HEK293T (cell line): Measurements from ENCODE around the gene ZBED4.

Source experiments
- CTCF ChIA-PET: fragments of 350-600 bp; formaldehyde crosslinking; extraction: SDS; loops from one replicate; lab custom pipeline; 2021; ENCODE audit warnings: antibody characterized with exemption, inconsistent platforms; lab: Yijun Ruan, JAX
- POLR2A ChIA-PET: fragments of 350-600 bp; formaldehyde crosslinking; extraction: SDS; loops from one replicate; lab custom pipeline; 2020; ENCODE audit warnings: antibody characterized with exemption, inconsistent platforms; lab: Yijun Ruan, JAX
- DNase-seq: peaks from one replicate; pipeline ENCODE4 v3.0.0; 2012; ENCODE audit warnings: mixed read lengths; ENCODE audit errors: extremely low spot score
- ARNT ChIP-seq: fragments of 450-650 bp; IDR thresholded peaks from 2 replicates; pipeline ENCODE4 v1.6.1; 2017; ENCODE audit warnings: mild to moderate bottlenecking
- BHLHE40 ChIP-seq: fragments of 450-650 bp; IDR thresholded peaks from 2 replicates; pipeline ENCODE4 v1.6.1; 2016; ENCODE audit warnings: mild to moderate bottlenecking, moderate library complexity, borderline replicate concordance
- CTBP1 ChIP-seq: fragments of 450-650 bp; IDR thresholded peaks from 2 replicates; pipeline ENCODE4 v1.6.1; 2016; ENCODE audit warnings: borderline replicate concordance
- ELF4 ChIP-seq: fragments of 450-650 bp; IDR thresholded peaks from 2 replicates; pipeline ENCODE4 v1.6.1; 2017; ENCODE audit warnings: antibody characterized with exemption
- FOXA1 ChIP-seq: fragments of 450-650 bp; IDR thresholded peaks from 2 replicates; pipeline ENCODE4 v1.6.1; 2016; ENCODE audit warnings: mild to moderate bottlenecking
- FOXK2 ChIP-seq: fragments of 450-650 bp; IDR thresholded peaks from 2 replicates; pipeline ENCODE4 v1.6.1; 2016; ENCODE audit warnings: mild to moderate bottlenecking
- FOXM1 ChIP-seq: fragments of 450-650 bp; IDR thresholded peaks from 2 replicates; pipeline ENCODE4 v1.6.1; 2017; ENCODE audit warnings: mild to moderate bottlenecking, borderline replicate concordance
- HDGF ChIP-seq: fragments of 450-650 bp; IDR thresholded peaks from 2 replicates; pipeline ENCODE4 v1.6.1; 2017; ENCODE audit warnings: antibody characterized with exemption, borderline replicate concordance
- L3MBTL2 ChIP-seq: fragments of 450-650 bp; conservative IDR thresholded peaks from 2 replicates; pipeline ENCODE4 v1.6.1; 2016; ENCODE audit warnings: mild to moderate bottlenecking
- LEF1 ChIP-seq: fragments of 450-650 bp; IDR thresholded peaks from 2 replicates; pipeline ENCODE4 v1.6.1; 2017; ENCODE audit warnings: mild to moderate bottlenecking, borderline replicate concordance
- NFRKB ChIP-seq: fragments of 450-650 bp; IDR thresholded peaks from 2 replicates; pipeline ENCODE4 v1.6.1; 2016; ENCODE audit warnings: mild to moderate bottlenecking, moderate library complexity
- PKNOX1 ChIP-seq: fragments of 450-650 bp; IDR thresholded peaks from 2 replicates; pipeline ENCODE4 v1.6.1; 2016
- SP1 ChIP-seq: fragments of 450-650 bp; IDR thresholded peaks from 2 replicates; pipeline ENCODE4 v1.6.1; 2017
- SUZ12 ChIP-seq: fragments of 450-650 bp; IDR thresholded peaks from 2 replicates; pipeline ENCODE4 v1.6.1; 2016; ENCODE audit warnings: mild to moderate bottlenecking
- TARDBP ChIP-seq: fragments of 450-650 bp; IDR thresholded peaks from 2 replicates; pipeline ENCODE4 v1.6.1; 2016
- ZNF384 ChIP-seq: fragments of 450-650 bp; IDR thresholded peaks from 2 replicates; pipeline ENCODE4 v1.6.1; 2016

The ZBED4 gene

GRCh38 chr22:49906071-49906798, 52.6 kb downstream of the ZBED4 start:
- TF ChIP-seq FOXK2 (no peak), ARNT (no peak), SUZ12 (no peak), TARDBP (no peak), HDGF (no peak), PKNOX1 (no peak), SP1 (no peak), L3MBTL2 (no peak), FOXM1 (no peak), BHLHE40 (no peak), CTBP1 (no peak), ELF4 (no peak), NFRKB (no peak), FOXA1 (no peak), ZNF384 (no peak), LEF1 (no peak)
- DNase-seq, result no peak
- POLR2A ChIA-PET, result no interaction called here
- CTCF ChIA-PET, result no interaction called here

DNA sequence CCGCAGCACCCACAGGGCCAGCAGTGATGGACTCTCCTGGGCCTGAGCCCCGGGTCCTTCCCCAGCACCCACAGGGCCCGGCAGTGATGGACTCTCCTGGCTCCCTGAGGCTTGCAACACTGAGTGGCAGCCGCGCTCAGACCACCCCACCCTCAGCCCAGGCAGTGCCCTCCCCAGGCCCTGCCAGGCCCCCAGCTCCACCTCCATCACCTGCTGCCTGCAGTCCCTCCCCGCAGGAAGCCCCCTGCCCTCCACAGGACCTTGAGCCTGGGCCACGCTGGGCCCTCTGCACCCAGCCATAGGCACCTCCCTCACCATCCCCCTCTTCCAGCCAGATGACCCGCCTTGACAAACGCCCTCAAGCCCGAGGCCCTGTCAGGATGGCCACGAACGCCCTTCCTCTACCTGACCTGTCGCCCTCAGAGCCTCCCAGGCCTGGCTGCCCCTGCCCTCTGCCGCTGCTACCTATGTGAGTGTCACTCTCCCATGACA, 53.2 kb downstream of the ZBED4 start:
- no peak for DNase-seq
- ChIA-PET POLR2A (no interaction called here), CTCF (no interaction called here)
- TF ChIP-seq TARDBP (no peak), PKNOX1 (no peak), ELF4 (no peak), NFRKB (no peak), ZNF384 (no peak), BHLHE40 (no peak), ARNT (no peak), FOXM1 (no peak), L3MBTL2 (no peak), SUZ12 (no peak), FOXK2 (no peak), CTBP1 (no peak), FOXA1 (no peak), SP1 (no peak), LEF1 (no peak), HDGF (no peak)

DNA sequence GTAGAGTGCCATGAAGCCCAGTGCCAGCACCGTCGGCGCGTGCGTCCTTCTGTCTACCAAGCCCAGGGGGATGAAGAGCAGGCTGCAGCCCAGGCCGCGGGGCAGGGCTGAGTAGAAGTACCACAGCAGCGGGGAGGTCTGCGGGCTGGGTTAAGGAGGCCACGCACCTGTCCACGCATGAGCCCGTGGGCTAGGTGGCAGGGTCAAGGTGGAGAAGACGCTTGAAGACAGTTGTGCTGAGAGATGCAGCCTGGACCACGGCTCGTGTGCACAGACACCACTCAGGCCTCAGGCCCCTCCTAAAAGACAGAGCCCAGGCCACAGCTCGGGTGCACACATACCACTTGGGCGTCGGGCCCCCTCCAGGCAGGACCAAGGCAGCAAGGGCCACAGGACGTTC, 54.2 kb downstream of the ZBED4 start:
- ChIA-PET CTCF (no interaction called here), POLR2A (no interaction called here)
- TF ChIP-seq NFRKB (no peak), HDGF (no peak), CTBP1 (no peak), SUZ12 (no peak), ELF4 (no peak), ARNT (no peak), L3MBTL2 (no peak), SP1 (no peak), FOXA1 (no peak)
- no peak for DNase-seq

GRCh38 chr22:49909476-49910205, 56.0 kb downstream of the ZBED4 start:
- TF ChIP-seq L3MBTL2, result no peak
- no peak for TF ChIP-seq FOXA1
- TF ChIP-seq LEF1, result no peak
- TF ChIP-seq TARDBP, result no peak
- TF ChIP-seq ZNF384, result no peak
- no peak for TF ChIP-seq SP1
- no peak for TF ChIP-seq ARNT
- CTCF ChIA-PET, result no interaction called here
- DNase-seq, result no peak
- POLR2A ChIA-PET, result no interaction called here

DNA sequence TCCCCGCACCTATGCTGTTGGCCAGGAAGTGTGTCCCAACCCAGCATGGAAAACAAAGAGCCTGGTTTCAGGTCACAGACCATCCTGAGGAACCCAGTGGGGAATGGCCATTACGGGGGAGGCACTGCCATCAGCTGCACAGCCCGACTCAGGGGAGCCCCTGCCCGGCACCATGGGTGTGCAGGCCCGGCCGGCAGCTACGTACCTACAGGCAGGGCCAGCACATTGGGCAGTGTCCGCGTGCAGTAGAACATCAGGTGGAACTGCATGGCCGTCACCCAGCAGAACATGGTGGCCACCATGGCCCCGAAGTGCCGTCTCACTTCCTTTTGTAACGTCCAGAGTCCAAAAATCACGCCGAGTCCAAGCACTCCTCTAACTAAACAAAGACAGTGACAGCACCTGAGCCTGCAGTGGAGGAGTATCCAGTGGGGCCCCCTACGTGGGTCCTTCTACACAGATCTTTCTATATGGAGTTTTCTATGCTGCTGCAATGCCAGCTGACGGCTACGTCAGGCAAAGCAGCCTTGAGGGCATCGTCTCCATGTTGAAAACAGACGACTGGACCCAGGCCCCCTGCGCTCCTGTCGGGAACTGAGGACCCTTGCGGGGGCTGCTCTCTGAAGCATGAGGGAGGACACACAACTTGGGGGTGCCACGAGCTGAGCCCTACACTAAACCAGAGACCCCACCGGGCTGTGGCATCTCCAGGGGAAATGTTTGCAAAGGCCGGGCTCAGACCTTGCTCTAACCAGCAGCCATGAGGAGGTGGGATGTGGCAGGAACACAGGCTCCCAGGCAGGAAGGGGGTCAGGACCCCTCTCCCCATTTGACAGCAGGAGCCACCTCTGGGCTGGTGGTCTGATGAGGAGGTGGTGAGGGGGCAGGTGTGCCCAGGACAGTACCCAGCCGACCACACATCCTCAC, 56.8 kb downstream of the ZBED4 start:
- POLR2A ChIA-PET, result no interaction called here
- CTCF ChIA-PET, result no interaction called here
- no peak for DNase-seq
- TF ChIP-seq CTBP1, result no peak
- TF ChIP-seq SUZ12, result no peak
- no peak for TF ChIP-seq FOXK2
- no peak for TF ChIP-seq LEF1
- no peak for TF ChIP-seq PKNOX1
- TF ChIP-seq HDGF, result no peak
- TF ChIP-seq BHLHE40, result no peak
- no peak for TF ChIP-seq ZNF384
- no peak for TF ChIP-seq ELF4
